GM10266 (cell line): ENCODE results near the gene CDK6.

Source experiments
- DNase-seq: peaks from one replicate; pipeline ENCODE4 v3.0.0; 2012; ENCODE audit errors: extremely low spot score
- CTCF ChIP-seq: IDR thresholded peaks from 2 replicates; pipeline ENCODE4 v1.5.1; 2012; ENCODE audit warnings: mild to moderate bottlenecking, low read depth; ENCODE audit not compliant: control insufficient read depth, insufficient read depth; ENCODE audit errors: missing control alignments

The CDK6 gene

GRCh38 chr7:92715963-92716362, 120.4 kb downstream of the CDK6 start:
- DNase-seq: no peak
- TF ChIP-seq CTCF: no peak

GRCh38 chr7:92714767-92715166, 121.6 kb downstream of the CDK6 start:
- DNase-seq: no peak
- TF ChIP-seq CTCF: no peak

- TF ChIP-seq CTCF: no peak
- no peak for DNase-seq
These were observed 122.1 kb downstream of the CDK6 start for GRCh38 chr7:92714280-92714679.

GRCh38 chr7:92709912-92710311, 126.5 kb downstream of the CDK6 start:
- DNase-seq: no peak
- TF ChIP-seq CTCF: no peak

- no peak for DNase-seq
- no peak for TF ChIP-seq CTCF
These were observed 127.2 kb downstream of the CDK6 start for GRCh38 chr7:92709150-92709549.

- TF ChIP-seq CTCF: no peak
- no peak for DNase-seq
These were observed 128.0 kb downstream of the CDK6 start for GRCh38 chr7:92708111-92709042.

- no peak for TF ChIP-seq CTCF
- no peak for DNase-seq
These were observed 128.9 kb downstream of the CDK6 start for GRCh38 chr7:92707435-92707834.
